ENCODE results near the gene KRTAP5-5. TPM values are rescaled to one million over a fixed set of nuclear protein-coding genes. Genes with fewer than 3 reads are reported as not detected.

Gene KRTAP5-5
- total and polyA plus RNA-seq, 2 of the 13 experiments (the other 11 are each of a cell fraction or from before 2014, with no cell fraction given) = not detected

- peak; percentile 52; the same call in 1 of the 2 replicates for TF ChIP-seq ZNF580 (CRISPR knock-in tag; IDR thresholded peaks at IDR 0.05; ENCODE audit: borderline replicate concordance, low read depth)
- TF ChIP-seq ZBTB49 (CRISPR knock-in tag; IDR thresholded peaks at IDR 0.05; ENCODE audit: borderline replicate concordance) = no peak
- peak; percentile 54; the same call in 1 of the 2 replicates for TF ChIP-seq ZSCAN21 (CRISPR knock-in tag; IDR thresholded peaks at IDR 0.05; ENCODE audit: borderline replicate concordance)
- TF ChIP-seq GABPB1 (CRISPR knock-in tag; IDR thresholded peaks at IDR 0.05) = peak; percentile 68; the same call in 1 of the 2 replicates
- TF ChIP-seq TARDBP (CRISPR knock-in tag; IDR thresholded peaks at IDR 0.05) = peak; percentile 50; the same call in 1 of the 2 replicates
- 0 out of 2 replicates have a peak, but pooled peaks have one; percentile 38 for TF ChIP-seq RXRB (CRISPR knock-in tag; IDR thresholded peaks at IDR 0.05; ENCODE audit: borderline replicate concordance)
- TF ChIP-seq ZNF318 (CRISPR knock-in tag; IDR thresholded peaks at IDR 0.05) = no peak
- TF ChIP-seq ZGPAT (CRISPR knock-in tag; IDR thresholded peaks at IDR 0.05) = peak; percentile 62; the same call in 1 of the 2 replicates
- peak; percentile 97 for TF ChIP-seq RAD21 (CRISPR knock-in tag; IDR thresholded peaks at IDR 0.05)
- TF ChIP-seq XRCC5 (optimal IDR thresholded peaks at IDR 0.05; ENCODE audit: low read length) = peak; percentile 67
- peak; percentile 61; the same call in 1 of the 2 replicates for TF ChIP-seq STAT6 (CRISPR knock-in tag; IDR thresholded peaks at IDR 0.05; ENCODE audit: borderline replicate concordance)
- TF ChIP-seq ZNF256 (CRISPR knock-in tag; conservative IDR thresholded peaks at IDR 0.05) = no peak
Observed at GRCh38 chr11:1652771-1653540, 23.4 kb downstream of the KRTAP5-5 start (continued).
